ENCODE data around the gene GSTM1. TPM values are rescaled to one million over a fixed set of nuclear protein-coding genes. Genes with fewer than 3 reads are reported as not detected.
A peak's percentile ranks its signal among the peaks of the same experiment; 100 is the strongest.
"Not testable (repeated sequence)": the region's sequence is repeated elsewhere in the genome, so short reads cannot be mapped to it uniquely, and the experiment has no call there.

The GSTM1 gene
- total RNA-seq, 2 experiments from 2014 or later: 0.22 TPM; not detected in 1

DNA sequence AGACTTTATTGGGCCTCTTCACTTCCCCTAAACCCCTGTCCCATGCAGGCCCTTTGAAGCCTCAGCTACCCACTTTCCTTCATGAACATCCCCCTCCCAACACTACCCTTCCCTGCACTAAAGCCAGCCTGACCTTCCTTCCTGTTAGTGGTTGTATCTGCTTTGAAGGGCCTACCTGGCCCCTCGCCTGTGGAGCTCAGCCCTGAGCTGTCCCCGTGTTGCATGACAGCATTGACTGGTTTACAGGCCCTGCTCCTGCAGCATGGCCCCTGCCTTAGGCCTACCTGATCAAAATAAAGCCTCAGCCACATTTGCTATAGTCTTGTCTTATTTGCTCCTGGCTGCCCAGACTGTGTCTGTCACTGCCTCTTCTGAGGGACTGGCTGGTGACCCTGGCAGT is 26.2 kb upstream of the GSTM1 start:
- Mint-ChIP-seq H3K27ac (no peak overlapping the region), H3K4me3 (no peak overlapping the region), H3K36me3 (no peaks in the 10 kb centered on the region), H3K4me1 (ENCODE audit: low read depth) (no peaks in the 10 kb centered on the region), H3K9me3 (no peaks in the 10 kb centered on the region), H3K27me3 (no peaks in the 10 kb centered on the region)
- POLR2A ChIA-PET: no interaction called here
- intact Hi-C loops (cut with micrococcal nuclease): no loop called here
- no peak for DNase-seq
- CTCF ChIA-PET: interaction anchor here (1.5 to 8.4 kb wide), 2 partner anchors 11 to 22 kb away, joined by 4 to 71 read pairs; no protein-coding TSS in a partner anchor

- no peak for DNase-seq
- H3K9me3 Mint-ChIP-seq: no peaks in the 10 kb centered on the region
- peaks cover 11% of the 10 kb centered on the region for H3K4me1 Mint-ChIP-seq (ENCODE audit: low read depth)
- no peaks in the 10 kb centered on the region for H3K27me3 Mint-ChIP-seq
- ChIA-PET CTCF (interaction anchor here (1.5 kb wide), 1 partner anchor 24 kb away, joined by 4 read pairs; no protein-coding TSS in a partner anchor), POLR2A (no interaction called here)
- H3K36me3 Mint-ChIP-seq: no peaks in the 10 kb centered on the region
- intact Hi-C loops (cut with micrococcal nuclease): no loop called here
- H3K27ac Mint-ChIP-seq: no peak overlapping the region
- H3K4me3 Mint-ChIP-seq: no peak overlapping the region
These were observed 22.9 kb upstream of the GSTM1 start for GRCh38 chr1:109664671-109665070.

- intact Hi-C loops (cut with micrococcal nuclease): no loop called here
- no peak within 1 kb of the TSS for H3K27ac Mint-ChIP-seq
- peak within 1 kb of the TSS; percentile 64 for H3K4me3 Mint-ChIP-seq
These were observed 20.0 kb upstream of the GSTM1 start, which contains the start of gene GSTM2 for GRCh38 chr1:109667452-109668122. Gene GSTM2 (plus strand): TSS chr1:109668057. CDS start chr1:109668116, 59 bp downstream.

GRCh38 chr1:109668123-109668775 is 19.4 kb upstream of the GSTM1 start:
- Mint-ChIP-seq H3K36me3 (no peaks in the 10 kb centered on the region), H3K27me3 (no peaks in the 10 kb centered on the region), H3K9me3 (no peaks in the 10 kb centered on the region), H3K27ac (no peak overlapping the region), H3K4me1 (ENCODE audit: low read depth) (peaks cover 13% of the 10 kb centered on the region), H3K4me3 (peak overlapping the region; percentile 64)
- CTCF ChIA-PET: interaction anchor here (3.5 kb wide), 1 partner anchor 28 kb away, joined by 16 read pairs; no protein-coding TSS in a partner anchor
- intact Hi-C loops (cut with micrococcal nuclease): no loop called here
- POLR2A ChIA-PET: no interaction called here
- no peak for DNase-seq

More at GRCh38 chr1:109667452-109668122, 20.0 kb upstream of the GSTM1 start, which contains the start of gene GSTM2:
- no peaks in the 10 kb centered on the region for H3K9me3 Mint-ChIP-seq
- POLR2A ChIA-PET: no interaction called here
- peaks cover 13% of the 10 kb centered on the region for H3K4me1 Mint-ChIP-seq (ENCODE audit: low read depth)
- CTCF ChIA-PET: interaction anchor here (0.6 kb wide), 1 partner anchor 28 kb away, joined by 3 read pairs; no protein-coding TSS in a partner anchor
- no peaks in the 10 kb centered on the region for H3K27me3 Mint-ChIP-seq
- peak; percentile 89 for DNase-seq
- H3K36me3 Mint-ChIP-seq: no peaks in the 10 kb centered on the region

DNA sequence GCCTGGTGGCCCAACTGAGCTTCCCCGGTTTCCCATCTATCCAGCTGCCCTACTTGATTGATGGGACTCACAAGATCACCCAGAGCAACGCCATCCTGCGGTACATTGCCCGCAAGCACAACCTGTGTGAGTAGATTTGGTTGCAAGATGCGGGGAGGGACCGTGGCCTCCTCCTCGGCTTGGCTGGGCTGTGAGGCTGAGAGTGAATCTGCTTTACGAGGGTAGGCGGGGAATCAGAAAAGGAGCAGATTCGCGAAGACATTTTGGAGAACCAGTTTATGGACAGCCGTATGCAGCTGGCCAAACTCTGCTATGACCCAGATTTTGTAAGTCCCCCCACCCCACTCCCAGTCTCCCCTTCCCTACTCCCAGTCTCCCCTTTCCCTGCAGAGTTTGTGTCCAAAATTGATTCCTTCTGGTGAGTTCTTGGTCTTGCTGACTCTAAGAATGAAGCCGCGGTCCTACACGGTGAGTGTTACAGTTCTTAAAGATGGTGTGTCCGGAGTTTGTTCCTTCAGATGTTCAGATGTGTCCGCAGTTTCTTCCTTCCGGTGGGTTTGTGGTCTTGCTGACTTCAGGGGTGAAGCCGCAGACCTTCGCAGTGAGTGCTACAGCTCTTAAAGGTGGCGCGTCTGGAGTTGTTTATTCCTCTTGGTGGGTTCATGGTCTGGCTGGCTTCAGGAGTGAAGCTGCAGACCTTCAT is 18.2 kb upstream of the GSTM1 start:
- ChIA-PET CTCF (interaction anchor here (1.3 to 3.5 kb wide), 2 partner anchors 30 to 316 kb away, joined by 5 to 16 read pairs; partner anchors contain the start of gene AHCYL1), POLR2A (no interaction called here)
- Mint-ChIP-seq H3K4me3 (no peak overlapping the region), H3K27ac (no peak overlapping the region), H3K27me3 (no peaks in the 10 kb centered on the region), H3K4me1 (ENCODE audit: low read depth) (peaks cover 13% of the 10 kb centered on the region), H3K9me3 (no peaks in the 10 kb centered on the region), H3K36me3 (no peaks in the 10 kb centered on the region)
- peak; percentile 29 for DNase-seq
- intact Hi-C loops (cut with micrococcal nuclease): no loop called here

DNA sequence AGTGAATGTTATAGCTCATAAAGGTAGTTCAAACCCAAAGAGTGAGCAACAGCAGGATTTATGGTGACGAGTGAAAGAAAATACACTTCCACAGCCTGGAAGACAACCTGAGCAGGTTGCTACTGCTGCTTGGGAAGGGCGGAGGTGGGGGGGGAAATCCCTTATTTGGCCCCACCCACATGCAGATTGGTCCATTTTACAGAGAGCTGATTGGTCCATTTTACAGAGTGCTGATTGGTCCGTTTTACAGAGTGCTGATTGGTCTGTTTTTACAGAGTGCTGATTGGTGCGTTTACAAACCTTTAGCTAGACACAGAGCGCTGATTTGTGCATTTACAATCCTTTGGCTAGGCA is 17.7 kb upstream of the GSTM1 start:
- intact Hi-C loops (cut with micrococcal nuclease); H3K9me3 Mint-ChIP-seq; H3K27ac Mint-ChIP-seq; H3K27me3 Mint-ChIP-seq; H3K36me3 Mint-ChIP-seq; POLR2A ChIA-PET; H3K4me3 Mint-ChIP-seq; DNase-seq: not testable (repeated sequence)
- CTCF ChIA-PET: interaction anchor here (1.3 to 3.5 kb wide), 3 partner anchors 27 to 315 kb away, joined by 3 to 16 read pairs (median 5); partner anchors contain the start of gene AHCYL1
- H3K4me1 Mint-ChIP-seq (ENCODE audit: low read depth): peaks cover 13% of the 10 kb centered on the region

- H3K4me1 Mint-ChIP-seq (ENCODE audit: low read depth): peaks cover 13% of the 10 kb centered on the region
- CTCF ChIA-PET: interaction anchor here (1.1 to 3.5 kb wide), 3 partner anchors 28 to 314 kb away, joined by 3 to 16 read pairs (median 4); partner anchors contain the start of gene AHCYL1
- H3K9me3 Mint-ChIP-seq: no peaks in the 10 kb centered on the region
- POLR2A ChIA-PET: no interaction called here
- H3K4me3 Mint-ChIP-seq: no peak overlapping the region
- H3K27ac Mint-ChIP-seq: no peak overlapping the region
- no peaks in the 10 kb centered on the region for H3K36me3 Mint-ChIP-seq
- no peaks in the 10 kb centered on the region for H3K27me3 Mint-ChIP-seq
- intact Hi-C loops (cut with micrococcal nuclease): no loop called here
- DNase-seq: no peak
These were observed 16.6 kb upstream of the GSTM1 start for GRCh38 chr1:109671067-109671466.

- intact Hi-C loops (cut with micrococcal nuclease); H3K27ac Mint-ChIP-seq; DNase-seq; H3K9me3 Mint-ChIP-seq; H3K4me3 Mint-ChIP-seq; H3K4me1 Mint-ChIP-seq (ENCODE audit: low read depth); H3K36me3 Mint-ChIP-seq; POLR2A ChIA-PET; CTCF ChIA-PET; H3K27me3 Mint-ChIP-seq: not testable (repeated sequence)
These were observed 13.8 kb upstream of the GSTM1 start for GRCh38 chr1:109673861-109674260.

GRCh38 chr1:109676683-109677381 is 10.8 kb upstream of the GSTM1 start:
- intact Hi-C loops (cut with micrococcal nuclease); H3K27ac Mint-ChIP-seq; CTCF ChIA-PET; H3K9me3 Mint-ChIP-seq; POLR2A ChIA-PET; H3K4me3 Mint-ChIP-seq; DNase-seq; H3K36me3 Mint-ChIP-seq; H3K4me1 Mint-ChIP-seq (ENCODE audit: low read depth); H3K27me3 Mint-ChIP-seq: not testable (repeated sequence)

DNA sequence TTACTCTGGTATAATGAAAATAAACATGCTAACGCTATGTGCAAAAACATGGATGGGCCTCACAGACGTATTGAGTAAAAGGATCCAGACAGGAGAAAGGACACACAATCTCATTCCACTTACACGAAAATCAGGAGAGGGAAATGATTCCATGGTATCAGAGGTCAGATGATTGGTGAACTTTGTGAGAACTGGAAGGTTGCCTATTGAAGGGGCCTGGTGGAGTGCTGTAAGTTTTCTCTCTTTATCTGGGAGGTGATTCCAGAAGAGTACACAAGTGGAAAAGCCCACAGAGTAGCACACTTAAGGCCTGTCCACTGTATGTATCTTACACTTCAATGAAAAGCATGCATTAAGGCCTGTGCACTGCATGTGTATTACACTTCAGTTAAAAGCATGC is 10.2 kb upstream of the GSTM1 start:
- intact Hi-C loops (cut with micrococcal nuclease): no loop called here

DNA sequence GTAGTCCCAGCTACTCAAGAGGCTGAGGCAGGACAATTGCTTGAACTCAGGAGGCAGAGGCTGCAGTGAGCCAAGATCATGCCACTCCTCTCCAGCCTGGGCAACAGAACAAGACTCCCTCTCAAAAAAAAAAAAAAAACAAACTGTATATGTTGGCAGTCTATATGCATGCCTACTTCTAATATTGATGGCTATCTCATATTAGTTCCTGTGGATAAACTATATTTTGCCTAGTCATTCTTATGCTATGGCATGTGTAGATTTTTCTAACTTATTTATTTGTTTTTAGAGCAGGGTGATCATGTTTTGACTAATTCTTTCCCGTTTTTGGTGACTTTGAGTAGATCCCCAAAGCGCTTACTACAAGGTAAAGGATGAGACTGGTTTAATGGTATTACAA is 9.0 kb upstream of the GSTM1 start:
- intact Hi-C loops (cut with micrococcal nuclease); H3K27me3 Mint-ChIP-seq; CTCF ChIA-PET; H3K4me3 Mint-ChIP-seq; H3K9me3 Mint-ChIP-seq; H3K36me3 Mint-ChIP-seq; H3K27ac Mint-ChIP-seq; H3K4me1 Mint-ChIP-seq (ENCODE audit: low read depth); DNase-seq; POLR2A ChIA-PET: not testable (repeated sequence)

More for the DNA sequence above, 10.2 kb upstream of the GSTM1 start:
- Mint-ChIP-seq H3K27me3 (no peaks in the 10 kb centered on the region), H3K27ac (no peak overlapping the region), H3K4me1 (ENCODE audit: low read depth) (no peaks in the 10 kb centered on the region), H3K36me3 (no peaks in the 10 kb centered on the region), H3K4me3 (no peak overlapping the region), H3K9me3 (no peaks in the 10 kb centered on the region)
- DNase-seq: no peak
- ChIA-PET POLR2A (no interaction called here), CTCF (no interaction called here)

DNA sequence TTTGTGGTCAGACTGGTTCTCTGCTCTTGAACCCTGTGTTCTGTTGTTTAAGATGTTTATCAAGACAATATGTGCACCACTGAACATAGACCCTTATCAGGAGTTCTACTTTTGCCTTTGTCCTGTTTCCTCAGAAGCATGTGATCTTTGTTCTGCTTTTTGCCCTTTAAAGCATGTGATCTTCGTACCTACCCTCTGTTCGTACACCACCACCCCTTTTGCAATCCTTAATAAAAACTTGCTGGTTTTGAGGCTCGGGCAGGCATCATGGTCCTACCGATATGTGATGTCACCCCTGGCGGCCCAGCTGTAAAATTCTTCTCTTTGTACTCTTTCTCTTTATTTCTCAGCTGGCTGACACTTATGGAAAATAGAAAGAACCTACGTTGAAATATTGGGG is 2.8 kb upstream of the GSTM1 start:
- H3K9me3 Mint-ChIP-seq; H3K27me3 Mint-ChIP-seq; CTCF ChIA-PET; H3K4me3 Mint-ChIP-seq; H3K27ac Mint-ChIP-seq; H3K36me3 Mint-ChIP-seq; H3K4me1 Mint-ChIP-seq (ENCODE audit: low read depth); intact Hi-C loops (cut with micrococcal nuclease); DNase-seq; POLR2A ChIA-PET: not testable (repeated sequence)
